SU-DHL-6 (cell line): ENCODE measurements around the gene ECD.
A peak's percentile ranks its signal among the peaks of the same experiment; 100 is the strongest.
"Not testable (repeated sequence)": the region's sequence is repeated elsewhere in the genome, so short reads cannot be mapped to it uniquely, and the experiment has no call there.

Source experiments
- H2AFZ ChIP-seq: fragments of 200-600 bp; sonication (generic); 2 replicates; pipeline ENCODE4 v1.6.1; 2014; ENCODE audit warnings: low read depth, mild to moderate bottlenecking, moderate library complexity, mixed read lengths, antibody characterized with exemption, low read length; ENCODE audit not compliant: severe bottlenecking
- H3F3A ChIP-seq: fragments of 200-600 bp; shearing (Covaris generic); 2 replicates; pipeline ENCODE4 v1.6.0; 2016; ENCODE audit warnings: antibody characterized with exemption, mild to moderate bottlenecking; ENCODE audit not compliant: insufficient read depth
- H3K27ac ChIP-seq: fragments of 200-600 bp; sonication (generic); 2 replicates; pipeline ENCODE4 v1.5.1; 2016; ENCODE audit warnings: low read depth, mild to moderate bottlenecking, low read length, moderate library complexity, mixed read lengths
- H3K27me3 ChIP-seq: fragments of 200-600 bp; sonication (generic), shearing (Covaris generic); 2 replicates; pipeline ENCODE4 v1.6.0; 2014; ENCODE audit warnings: mild to moderate bottlenecking, low read length
- H3K36me3 ChIP-seq: fragments of 200-600 bp; sonication (generic); 2 replicates; pipeline ENCODE4 v1.6.1; 2014; ENCODE audit warnings: mild to moderate bottlenecking, low read length, mixed read lengths
- H3K4me2 ChIP-seq: fragments of 300-600, 200-600 bp; shearing (Covaris generic), sonication (generic); 2 replicates; pipeline ENCODE4 v1.6.0; 2014; ENCODE audit warnings: low read length, low read depth, mild to moderate bottlenecking; ENCODE audit not compliant: poor library complexity, severe bottlenecking
- H3K4me3 ChIP-seq: fragments of 200-600 bp; sonication (generic); 2 replicates; pipeline ENCODE4 v1.5.1; 2014; ENCODE audit warnings: antibody characterized with exemption, low read length, mild to moderate bottlenecking, mixed read lengths; ENCODE audit not compliant: insufficient read depth, poor library complexity, severe bottlenecking
- H3K79me2 ChIP-seq: fragments of 200-600 bp; sonication (generic); 2 replicates; pipeline ENCODE4 v1.6.1; 2014; ENCODE audit warnings: mild to moderate bottlenecking, low read length, moderate library complexity; ENCODE audit not compliant: insufficient read depth
- H3K9ac ChIP-seq: fragments of 200-600 bp; sonication (generic); 2 replicates; pipeline ENCODE4 v1.7.0; 2014; ENCODE audit warnings: mild to moderate bottlenecking, low read length
- H3K9me2 ChIP-seq: fragments of 200-600 bp; sonication (generic); replicated peaks from 2 replicates; pipeline ENCODE4 v1.6.1; 2014; ENCODE audit warnings: low read length; ENCODE audit not compliant: insufficient read depth
- H3K9me3 ChIP-seq: fragments of 200-600 bp; sonication (generic); 2 replicates; pipeline ENCODE4 v1.6.1; 2014; ENCODE audit warnings: low read length, mixed read lengths; ENCODE audit not compliant: insufficient read depth
- H4K20me1 ChIP-seq: fragments of 200-600 bp; sonication (generic); 2 replicates; pipeline ENCODE4 v1.6.1; 2014; ENCODE audit warnings: low read depth, mild to moderate bottlenecking, antibody characterized with exemption, low read length, moderate library complexity, mixed read lengths
- CTCF ChIP-seq: fragments of 200-600 bp; sonication (generic); IDR thresholded peaks from one replicate; pipeline ENCODE4 v1.5.1; 2017; ENCODE audit warnings: antibody characterized with exemption, mild to moderate bottlenecking, low read length, moderate library complexity; ENCODE audit not compliant: insufficient read depth, poor library complexity, severe bottlenecking
- EZH2phosphoT487 ChIP-seq: fragments of 200-600 bp; sonication (generic), shearing (Covaris generic); conservative IDR thresholded peaks from 2 replicates; pipeline ENCODE4 v1.6.1; 2018; ENCODE audit warnings: mild to moderate bottlenecking, antibody characterized with exemption, low read length, moderate library complexity, mixed read lengths

Gene ECD

GRCh38 chr10:73116017-73116416 is 51.8 kb downstream of the ECD start:
- peaks cover 17% of the 10 kb centered on the region for H3F3A ChIP-seq
- H3K27ac ChIP-seq: no peak overlapping the region
- H3K36me3 ChIP-seq: no peaks in the 10 kb centered on the region; the same call in 1 of the 2 replicates
- no peak overlapping the region for H2AFZ ChIP-seq
- H3K4me3 ChIP-seq: no peak overlapping the region
- H3K9ac ChIP-seq: no peak overlapping the region
- H3K4me2 ChIP-seq: no peak overlapping the region
- H3K79me2 ChIP-seq: no peaks in the 10 kb centered on the region; the same call in 1 of the 2 replicates
- TF ChIP-seq EZH2phosphoT487 (no peak), CTCF (no peak)
- H3K27me3 ChIP-seq: no peaks in the 10 kb centered on the region
- H3K9me2 ChIP-seq: no peaks in the 10 kb centered on the region
- no peaks in the 10 kb centered on the region for H4K20me1 ChIP-seq
- no peaks in the 10 kb centered on the region for H3K9me3 ChIP-seq

- no peaks in the 10 kb centered on the region for H4K20me1 ChIP-seq
- H3K79me2 ChIP-seq: no peaks in the 10 kb centered on the region; the same call in 1 of the 2 replicates
- no peaks in the 10 kb centered on the region; the same call in 1 of the 2 replicates for H3K36me3 ChIP-seq
- no peak overlapping the region for H3K9ac ChIP-seq
- no peaks in the 10 kb centered on the region for H3K9me3 ChIP-seq
- 0 out of 2 replicates have a peak overlapping the region, but pooled peaks have one; percentile 6 for H3K27ac ChIP-seq
- H3K4me2 ChIP-seq: no peak overlapping the region
- no peak for TF ChIP-seq EZH2phosphoT487
- no peak for TF ChIP-seq CTCF
- no peak overlapping the region for H2AFZ ChIP-seq
- H3K4me3 ChIP-seq: no peak overlapping the region
- H3K9me2 ChIP-seq: no peaks in the 10 kb centered on the region
- H3F3A ChIP-seq: peaks cover 17% of the 10 kb centered on the region
- H3K27me3 ChIP-seq: no peaks in the 10 kb centered on the region
These were observed 54.3 kb downstream of the ECD start for GRCh38 chr10:73113551-73113950.

GRCh38 chr10:73112032-73112431 is 55.8 kb downstream of the ECD start:
- H4K20me1 ChIP-seq, H3K79me2 ChIP-seq, H3K4me3 ChIP-seq, H2AFZ ChIP-seq, H3K9me3 ChIP-seq, H3K36me3 ChIP-seq, H3K9me2 ChIP-seq, H3K27me3 ChIP-seq, H3K9ac ChIP-seq: not testable (repeated sequence)
- Histone ChIP-seq H3K27ac (peak overlapping the region; percentile 64; the same call in 1 of the 2 replicates), H3F3A (peaks cover 17% of the 10 kb centered on the region), H3K4me2 (peak overlapping the region; percentile 69)

- no peaks in the 10 kb centered on the region; the same call in 1 of the 2 replicates for H3K79me2 ChIP-seq
- H3K9me2 ChIP-seq: no peaks in the 10 kb centered on the region
- peak within 1 kb of the TSS; percentile 64 for H3K27ac ChIP-seq
- TF ChIP-seq EZH2phosphoT487 (no peak), CTCF (no peak)
- peak within 1 kb of the TSS; percentile 69 for H3K4me2 ChIP-seq
- H3F3A ChIP-seq: peaks cover 17% of the 10 kb centered on the region
- peak within 1 kb of the TSS; percentile 55 for H3K4me3 ChIP-seq
- H3K36me3 ChIP-seq: no peaks in the 10 kb centered on the region; the same call in 1 of the 2 replicates
- peak within 1 kb of the TSS; percentile 44 for H2AFZ ChIP-seq
- no peaks in the 10 kb centered on the region for H4K20me1 ChIP-seq
- H3K9me3 ChIP-seq: no peaks in the 10 kb centered on the region
- no peaks in the 10 kb centered on the region for H3K27me3 ChIP-seq
- peak within 1 kb of the TSS; percentile 56 for H3K9ac ChIP-seq
These were observed 57.4 kb downstream of the ECD start, which contains the start of gene NUDT13 for GRCh38 chr10:73110345-73110849. Gene NUDT13, plus strand, starts transcription at chr10:73110455. Its CDS starts 3,911 bp downstream, at chr10:73114366.

- H3K79me2 ChIP-seq, H3K27me3 ChIP-seq, H2AFZ ChIP-seq, H3K4me2 ChIP-seq, H3K9me3 ChIP-seq, H4K20me1 ChIP-seq, H3K4me3 ChIP-seq, H3K36me3 ChIP-seq, H3K9me2 ChIP-seq, H3K27ac ChIP-seq, H3K9ac ChIP-seq: not testable (repeated sequence)
- H3F3A ChIP-seq: peaks cover 17% of the 10 kb centered on the region
These were observed 58.6 kb downstream of the ECD start for GRCh38 chr10:73109248-73109652.
